ENCODE measurements around the gene CREB1.

DNA sequence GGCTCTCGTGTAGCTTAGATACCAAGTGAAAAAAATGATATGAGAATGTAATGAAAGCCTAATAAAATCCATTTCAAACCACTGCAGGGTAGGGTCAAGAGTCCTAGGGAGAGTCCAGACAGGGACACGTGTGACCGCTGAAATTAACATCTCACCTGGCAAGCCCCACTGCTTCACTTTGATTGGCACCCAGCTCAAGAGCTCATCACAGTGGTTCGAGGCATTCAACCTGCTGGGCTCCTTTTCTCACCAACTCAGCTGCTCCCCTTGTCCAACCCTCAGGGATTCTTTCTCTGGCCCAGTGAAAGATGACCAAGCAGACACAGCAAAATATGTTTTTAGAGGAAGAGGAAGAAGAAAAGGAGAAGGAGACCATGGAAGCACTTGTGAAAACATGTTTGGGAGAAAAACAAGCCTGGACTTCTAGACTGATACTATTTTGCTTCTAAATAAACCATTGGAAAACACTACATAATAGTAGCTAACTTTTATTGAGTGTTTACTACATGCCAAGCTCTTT, 49.2 kb upstream of the CREB1 start:
- TF ChIP-seq CTCF (IDR thresholded peaks at IDR 0.05) (no peak), POLR2A (IDR thresholded peaks at IDR 0.05) (no peak)

Measured in thyroid gland (tissue), 4 donors.